ENCODE measurements around the gene SF3A1. TPM values are rescaled to one million over a fixed set of nuclear protein-coding genes. Genes with fewer than 3 reads are reported as not detected.

SF3A1 gene
- total and polyA plus RNA-seq, 9 of the 15 experiments (the other 6 are each of a cell fraction or from before 2014, with no cell fraction given), result 6.7 to 228 (median 13.0) TPM

GRCh38 chr22:30287648-30288418 lies 68.9 kb downstream of the SF3A1 start (continued):
- TF ChIP-seq, protein P1, sequence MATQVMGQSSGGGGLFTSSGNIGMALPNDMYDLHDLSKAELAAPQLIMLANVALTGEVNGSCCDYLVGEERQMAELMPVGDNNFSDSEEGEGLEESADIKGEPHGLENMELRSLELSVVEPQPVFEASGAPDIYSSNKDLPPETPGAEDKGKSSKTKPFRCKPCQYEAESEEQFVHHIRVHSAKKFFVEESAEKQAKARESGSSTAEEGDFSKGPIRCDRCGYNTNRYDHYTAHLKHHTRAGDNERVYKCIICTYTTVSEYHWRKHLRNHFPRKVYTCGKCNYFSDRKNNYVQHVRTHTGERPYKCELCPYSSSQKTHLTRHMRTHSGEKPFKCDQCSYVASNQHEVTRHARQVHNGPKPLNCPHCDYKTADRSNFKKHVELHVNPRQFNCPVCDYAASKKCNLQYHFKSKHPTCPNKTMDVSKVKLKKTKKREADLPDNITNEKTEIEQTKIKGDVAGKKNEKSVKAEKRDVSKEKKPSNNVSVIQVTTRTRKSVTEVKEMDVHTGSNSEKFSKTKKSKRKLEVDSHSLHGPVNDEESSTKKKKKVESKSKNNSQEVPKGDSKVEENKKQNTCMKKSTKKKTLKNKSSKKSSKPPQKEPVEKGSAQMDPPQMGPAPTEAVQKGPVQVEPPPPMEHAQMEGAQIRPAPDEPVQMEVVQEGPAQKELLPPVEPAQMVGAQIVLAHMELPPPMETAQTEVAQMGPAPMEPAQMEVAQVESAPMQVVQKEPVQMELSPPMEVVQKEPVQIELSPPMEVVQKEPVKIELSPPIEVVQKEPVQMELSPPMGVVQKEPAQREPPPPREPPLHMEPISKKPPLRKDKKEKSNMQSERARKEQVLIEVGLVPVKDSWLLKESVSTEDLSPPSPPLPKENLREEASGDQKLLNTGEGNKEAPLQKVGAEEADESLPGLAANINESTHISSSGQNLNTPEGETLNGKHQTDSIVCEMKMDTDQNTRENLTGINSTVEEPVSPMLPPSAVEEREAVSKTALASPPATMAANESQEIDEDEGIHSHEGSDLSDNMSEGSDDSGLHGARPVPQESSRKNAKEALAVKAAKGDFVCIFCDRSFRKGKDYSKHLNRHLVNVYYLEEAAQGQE (IDR thresholded peaks at IDR 0.05; ENCODE audit: borderline replicate concordance), result peak; percentile 79
- TF ChIP-seq, protein P1 (CRISPR knock-in tag; IDR thresholded peaks at IDR 0.05; ENCODE audit: low read depth), result no peak
- no peak for TF ChIP-seq RHOXF2B (CRISPR knock-in tag; conservative IDR thresholded peaks at IDR 0.05)
- no peak for TF ChIP-seq GTF2A2 (tag; IDR thresholded peaks at IDR 0.05)
- TF ChIP-seq CBX3 (IDR thresholded peaks at IDR 0.05; ENCODE audit: borderline replicate concordance in 1 of 2, low read length in 2 of 2), result peak in 1 of 2 experiments; percentile 33; a peak in 1 of 3 replicates
- no peak for TF ChIP-seq ESRRB (CRISPR knock-in tag; IDR thresholded peaks at IDR 0.05; ENCODE audit: borderline replicate concordance)
- no peak for TF ChIP-seq ERF (CRISPR knock-in tag; IDR thresholded peaks at IDR 0.05)
- TF ChIP-seq DACH1 (IDR thresholded peaks at IDR 0.05; ENCODE audit: partially characterized antibody), result no peak
- no peak for TF ChIP-seq POLR2A (conservative IDR thresholded peaks at IDR 0.05)
- peak; percentile 99 for TF ChIP-seq BCOR (IDR thresholded peaks at IDR 0.05)
- peak; percentile 94 for TF ChIP-seq HDAC2 (IDR thresholded peaks at IDR 0.05)
- TF ChIP-seq RAD21 (CRISPR knock-in tag; conservative IDR thresholded peaks at IDR 0.05 in 1 of 2, IDR thresholded peaks at IDR 0.05 in 1 of 2), result peak; percentile 61 to 88
- peak; percentile 38; the same call in 1 of the 2 replicates for TF ChIP-seq ATF7 (IDR thresholded peaks at IDR 0.05)
- peak; percentile 96; the same call in 1 of the 2 replicates for TF ChIP-seq CBX1 (IDR thresholded peaks at IDR 0.05; ENCODE audit: low read depth)
- TF ChIP-seq MAZ (CRISPR knock-in tag; conservative IDR thresholded peaks at IDR 0.05 in 1 of 2, IDR thresholded peaks at IDR 0.05 in 1 of 2), result peak in 1 of 2 experiments; percentile 38; a peak in 1 of 4 replicates
- no peak for TF ChIP-seq ZNF507 (tag; conservative IDR thresholded peaks at IDR 0.05)
- no peak for TF ChIP-seq CHAMP1 (IDR thresholded peaks at IDR 0.05)

Measured in K562 (cell line).